Activated CD8-positive, alpha-beta T cell treated with anti-CD3 and anti-CD28 coated beads for 36 hours (primary cell): Measurements from ENCODE around the gene ASB18. TPM values are rescaled to one million over a fixed set of nuclear protein-coding genes. Genes with fewer than 3 reads are reported as not detected.
"Not testable (repeated sequence)": the region's sequence is repeated elsewhere in the genome, so short reads cannot be mapped to it uniquely, and the experiment has no call there.

Experiments
- ATAC-seq: fragments of 200-7000 bp; cut with Tn5 transposase; one replicate; pipeline ENCODE4 v1.10.0; 2021; ENCODE audit warnings: mild to moderate bottlenecking, moderate library complexity
- CTCF ChIA-PET: fragments of 350-600 bp; sonication (Branson Sonifier 250); formaldehyde crosslinking; loops from one replicate; lab custom pipeline; 2021; ENCODE audit warnings: antibody characterized with exemption; lab: Charles Lee
- POLR2A ChIA-PET: fragments of 350-600 bp; sonication (Branson Sonifier 250); formaldehyde crosslinking; loops from one replicate; lab custom pipeline; 2021; ENCODE audit warnings: antibody characterized with exemption; lab: Charles Lee
- DNase-seq: peaks from one replicate; pipeline ENCODE4 v3.0.0-alpha.2; 2020
- H3K27ac Mint-ChIP-seq: one replicate; pipeline ENCODE4 v1.8.0; 2021; ENCODE audit warnings: mild to moderate bottlenecking, mixed read lengths
- H3K27me3 Mint-ChIP-seq: one replicate; pipeline ENCODE4 v1.8.0; 2021; ENCODE audit warnings: mixed read lengths
- H3K36me3 Mint-ChIP-seq: one replicate; pipeline ENCODE4 v1.8.0; 2021; ENCODE audit warnings: low read depth, mixed read lengths
- H3K4me1 Mint-ChIP-seq: one replicate; pipeline ENCODE4 v1.8.0; 2021; ENCODE audit warnings: low read depth, mixed read lengths
- H3K4me3 Mint-ChIP-seq: one replicate; pipeline ENCODE4 v1.8.0; 2021; ENCODE audit warnings: mild to moderate bottlenecking, moderate library complexity, mixed read lengths
- H3K9me3 Mint-ChIP-seq: one replicate; pipeline ENCODE4 v1.8.0; 2021; ENCODE audit warnings: mixed read lengths
- intact Hi-C: fragments of 100-400 bp; cut with micrococcal nuclease; formaldehyde crosslinking; loops from one replicate; pipeline ENCODE4 v1.10.0; 2022
- total RNA-seq, 2 experiments: library from RNA; stranded (reverse); gene quantifications; one replicate each; pipeline ENCODE4 v1.2.3, GENCODE V29; 2021
- TF ChIP-seq, protein P1 (sequence below): fragments of 200-600 bp; IDR thresholded peaks from one replicate; pipeline ENCODE4 v1.8.0; 2022; ENCODE audit warnings: antibody characterized with exemption, mild to moderate bottlenecking

ASB18 gene
- total RNA-seq, 2 experiments from 2014 or later, result not detected

DNA sequence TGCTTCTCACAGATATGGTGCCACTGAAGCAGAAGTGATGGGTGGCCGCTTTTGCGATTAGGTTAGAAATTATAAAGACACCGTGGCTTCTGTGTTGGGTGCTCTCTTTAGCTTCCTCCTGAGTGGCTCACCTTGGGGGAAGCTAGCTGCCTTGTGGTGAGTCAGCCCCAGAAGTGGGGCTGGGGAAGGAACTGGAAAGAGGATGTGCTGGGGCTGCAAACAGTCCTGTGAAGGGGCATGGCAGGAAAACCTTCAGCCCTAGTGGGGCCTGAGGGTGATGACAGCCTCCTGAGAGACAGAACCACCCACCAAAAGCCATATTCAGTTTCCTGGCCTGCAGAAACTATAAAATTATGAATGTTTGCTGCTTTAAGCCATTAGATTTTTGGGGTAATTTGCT is 8.9 kb upstream of the ASB18 start:
- Mint-ChIP-seq H3K27me3 (peaks cover 25% of the 10 kb centered on the region), H3K36me3 (no peaks in the 10 kb centered on the region), H3K4me3 (no peak overlapping the region), H3K27ac (no peak overlapping the region), H3K9me3 (peaks cover 3% of the 10 kb centered on the region), H3K4me1 (no peaks in the 10 kb centered on the region)
- TF ChIP-seq, protein P1, sequence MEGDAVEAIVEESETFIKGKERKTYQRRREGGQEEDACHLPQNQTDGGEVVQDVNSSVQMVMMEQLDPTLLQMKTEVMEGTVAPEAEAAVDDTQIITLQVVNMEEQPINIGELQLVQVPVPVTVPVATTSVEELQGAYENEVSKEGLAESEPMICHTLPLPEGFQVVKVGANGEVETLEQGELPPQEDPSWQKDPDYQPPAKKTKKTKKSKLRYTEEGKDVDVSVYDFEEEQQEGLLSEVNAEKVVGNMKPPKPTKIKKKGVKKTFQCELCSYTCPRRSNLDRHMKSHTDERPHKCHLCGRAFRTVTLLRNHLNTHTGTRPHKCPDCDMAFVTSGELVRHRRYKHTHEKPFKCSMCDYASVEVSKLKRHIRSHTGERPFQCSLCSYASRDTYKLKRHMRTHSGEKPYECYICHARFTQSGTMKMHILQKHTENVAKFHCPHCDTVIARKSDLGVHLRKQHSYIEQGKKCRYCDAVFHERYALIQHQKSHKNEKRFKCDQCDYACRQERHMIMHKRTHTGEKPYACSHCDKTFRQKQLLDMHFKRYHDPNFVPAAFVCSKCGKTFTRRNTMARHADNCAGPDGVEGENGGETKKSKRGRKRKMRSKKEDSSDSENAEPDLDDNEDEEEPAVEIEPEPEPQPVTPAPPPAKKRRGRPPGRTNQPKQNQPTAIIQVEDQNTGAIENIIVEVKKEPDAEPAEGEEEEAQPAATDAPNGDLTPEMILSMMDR, result no peak
- ATAC-seq (no peak), DNase-seq (no peak)
- ChIA-PET CTCF (no interaction called here), POLR2A (no interaction called here)
- intact Hi-C loops, result no loop called here

DNA sequence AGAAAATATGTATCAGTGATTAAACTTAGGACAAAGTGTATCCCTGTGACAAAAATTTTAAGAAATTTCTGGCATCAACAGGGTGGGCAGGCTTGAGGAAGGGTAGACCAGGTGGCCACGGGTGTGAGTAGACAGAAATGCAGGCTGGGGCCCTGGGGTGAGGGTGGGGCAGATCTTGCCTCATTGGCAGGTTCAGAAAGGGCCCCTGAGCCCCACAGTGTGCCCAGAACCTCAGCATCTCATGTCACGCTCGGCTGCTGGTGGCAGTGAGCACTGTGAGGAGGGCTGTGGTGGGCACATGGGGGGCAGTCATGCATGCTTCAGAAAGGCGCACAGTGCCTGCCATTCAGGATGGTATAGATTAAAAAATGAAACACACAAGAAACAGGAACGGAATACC is 7.6 kb upstream of the ASB18 start:
- TF ChIP-seq, protein P1, result no peak
- ATAC-seq, result no peak
- H3K4me3 Mint-ChIP-seq, result no peak overlapping the region
- intact Hi-C loops, result no loop called here
- ChIA-PET CTCF (no interaction called here), POLR2A (no interaction called here)
- H3K36me3 Mint-ChIP-seq, result no peaks in the 10 kb centered on the region
- H3K9me3 Mint-ChIP-seq, result peaks cover 3% of the 10 kb centered on the region
- H3K4me1 Mint-ChIP-seq, result no peaks in the 10 kb centered on the region
- H3K27ac Mint-ChIP-seq, result no peak overlapping the region
- peaks cover 17% of the 10 kb centered on the region for H3K27me3 Mint-ChIP-seq
- no peak for DNase-seq

DNA sequence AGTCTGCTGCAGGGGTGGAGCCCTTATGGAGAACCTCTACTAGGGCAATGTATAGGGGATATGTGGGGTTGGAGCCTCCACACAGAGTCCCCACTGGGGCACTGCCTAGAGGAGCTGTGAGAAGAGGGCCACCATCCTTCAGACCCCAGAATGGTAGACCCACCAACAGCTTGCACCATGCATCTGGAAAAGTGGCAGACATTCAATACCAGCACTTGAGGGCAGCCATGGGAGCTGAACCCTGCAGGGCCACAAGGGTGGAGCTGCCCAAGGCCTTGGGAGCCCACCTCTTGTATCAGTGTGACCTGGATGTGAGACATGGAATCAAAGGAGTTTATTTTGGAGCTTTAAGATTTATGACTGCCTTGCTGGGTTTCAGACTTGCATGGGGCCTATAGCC is 5.7 kb upstream of the ASB18 start:
- CTCF ChIA-PET, H3K4me1 Mint-ChIP-seq, H3K36me3 Mint-ChIP-seq, H3K27ac Mint-ChIP-seq, POLR2A ChIA-PET, H3K9me3 Mint-ChIP-seq, intact Hi-C loops, DNase-seq, ATAC-seq, H3K4me3 Mint-ChIP-seq: not testable (repeated sequence)
- peaks cover 13% of the 10 kb centered on the region for H3K27me3 Mint-ChIP-seq

GRCh38 chr2:236265675-236266074 is 1.5 kb upstream of the ASB18 start:
- intact Hi-C loops, result no loop called here
- DNase-seq, result no peak
- TF ChIP-seq, protein P1, result no peak
- Mint-ChIP-seq H3K36me3 (no peaks in the 10 kb centered on the region), H3K27me3 (peaks cover 11% of the 10 kb centered on the region), H3K27ac (no peak overlapping the region), H3K4me3 (no peak overlapping the region), H3K4me1 (no peaks in the 10 kb centered on the region), H3K9me3 (peaks cover 6% of the 10 kb centered on the region)
- ChIA-PET CTCF (no interaction called here), POLR2A (no interaction called here)
- no peak for ATAC-seq

- H3K4me1 Mint-ChIP-seq, result no peaks in the 10 kb centered on the region
- ChIA-PET CTCF (no interaction called here), POLR2A (no interaction called here)
- peaks cover 4% of the 10 kb centered on the region for H3K9me3 Mint-ChIP-seq
- no peaks in the 10 kb centered on the region for H3K36me3 Mint-ChIP-seq
- no peak overlapping the region for H3K4me3 Mint-ChIP-seq
- no peak overlapping the region for H3K27ac Mint-ChIP-seq
- peaks cover 15% of the 10 kb centered on the region for H3K27me3 Mint-ChIP-seq
- ATAC-seq (no peak), DNase-seq (no peak)
- intact Hi-C loops, result no loop called here
- TF ChIP-seq, protein P1, result no peak
These were observed 2.0 kb downstream of the ASB18 start for GRCh38 chr2:236262238-236262637.

DNA sequence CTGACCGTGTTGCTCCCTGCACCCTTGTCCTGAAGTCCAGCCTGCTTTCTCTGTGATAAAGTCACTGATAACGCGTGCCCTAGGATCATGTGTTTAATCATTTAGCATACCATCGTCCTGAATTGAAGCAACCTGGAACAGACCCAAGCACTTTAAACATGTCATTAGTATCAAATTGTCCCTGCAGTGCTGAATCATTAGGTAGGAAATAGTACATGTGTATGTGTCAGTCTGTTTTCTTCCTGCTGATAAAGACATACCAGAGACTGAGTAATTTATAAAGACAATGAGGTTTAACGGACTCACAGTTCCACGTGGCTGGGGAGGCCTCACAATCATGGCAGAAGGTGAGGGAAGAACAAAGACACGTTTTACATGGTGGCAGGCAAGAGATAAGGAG is 2.8 kb downstream of the ASB18 start:
- ChIA-PET CTCF (no interaction called here), POLR2A (no interaction called here)
- TF ChIP-seq, protein P1, result no peak
- no peak overlapping the region for H3K4me3 Mint-ChIP-seq
- H3K9me3 Mint-ChIP-seq, result peaks cover 4% of the 10 kb centered on the region
- ATAC-seq (no peak), DNase-seq (no peak)
- H3K4me1 Mint-ChIP-seq, result no peaks in the 10 kb centered on the region
- no peak overlapping the region for H3K27ac Mint-ChIP-seq
- H3K27me3 Mint-ChIP-seq, result peaks cover 15% of the 10 kb centered on the region
- H3K36me3 Mint-ChIP-seq, result no peaks in the 10 kb centered on the region
- intact Hi-C loops, result no loop called here
